Activated T-helper 1 cell treated with anti-CD3 and anti-CD28 coated beads, Interleukin-12 subunit alpha, Interleukin-12 subunit beta, Interleukin-2, Interleukin-4 antibody, amounts not matched to agents 30 ng/mL and 10 ng/mL and 1 ng/mL, durations not matched to agents 14 hours and 24 hours and 36 hours (primary cell): ENCODE measurements around the gene CD300LF. TPM values are rescaled to one million over a fixed set of nuclear protein-coding genes. Genes with fewer than 3 reads are reported as not detected.
A peak's percentile ranks its signal among the peaks of the same experiment; 100 is the strongest.

Source experiments
- DNase-seq: peaks from one replicate; pipeline ENCODE4 v3.0.0; 2021; ENCODE audit warnings: low spot score
- H3K27ac Mint-ChIP-seq: one replicate; pipeline ENCODE4 v1.8.0; 2021; ENCODE audit warnings: mild to moderate bottlenecking, mixed read lengths
- H3K27me3 Mint-ChIP-seq: one replicate; pipeline ENCODE4 v1.8.0; 2022; ENCODE audit warnings: mild to moderate bottlenecking, moderate library complexity, mixed read lengths; ENCODE audit not compliant: insufficient read depth
- H3K36me3 Mint-ChIP-seq: one replicate; pipeline ENCODE4 v1.8.0; 2021; ENCODE audit warnings: low read depth, mixed read lengths
- H3K4me1 Mint-ChIP-seq: one replicate; pipeline ENCODE4 v1.8.0; 2021; ENCODE audit warnings: low read depth, mixed read lengths
- H3K4me3 Mint-ChIP-seq: one replicate; pipeline ENCODE4 v1.8.0; 2021; ENCODE audit warnings: mild to moderate bottlenecking, moderate library complexity, mixed read lengths
- H3K9me3 Mint-ChIP-seq: one replicate; pipeline ENCODE4 v1.8.0; 2021; ENCODE audit warnings: mixed read lengths
- intact Hi-C: fragments of 100-400 bp; cut with micrococcal nuclease; formaldehyde crosslinking; loops from one replicate; pipeline ENCODE4 v1.15.1; 2024
- total RNA-seq: library from RNA; stranded (reverse); gene quantifications from 2 replicates; pipeline ENCODE4 v1.2.3, GENCODE V29; 2022

CD300LF gene
- total RNA-seq, 1 donor from 2014 or later = not detected

DNA sequence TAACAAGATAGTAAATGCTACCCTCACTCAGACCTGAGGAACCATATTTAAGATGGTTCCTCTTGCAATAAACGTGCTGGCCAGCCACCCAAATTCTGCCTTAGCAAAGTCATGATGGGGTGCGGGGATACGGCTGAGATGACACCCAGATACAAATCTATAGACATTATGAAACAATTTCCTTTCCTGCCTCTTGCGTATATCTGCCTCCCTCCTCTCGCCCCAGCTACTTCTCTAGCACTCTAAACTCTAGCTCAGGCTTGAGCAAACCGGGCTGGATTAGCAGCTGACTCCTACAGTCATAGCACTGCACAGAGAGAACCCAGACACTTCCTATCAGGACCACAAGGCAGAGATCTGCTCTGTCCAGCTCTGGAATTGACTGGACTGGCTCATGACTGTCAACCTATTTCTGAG is 22.3 kb downstream of the CD300LF start:
- H3K4me3 Mint-ChIP-seq = no peak overlapping the region
- intact Hi-C loops = no loop called here
- H3K4me1 Mint-ChIP-seq = peaks cover 21% of the 10 kb centered on the region
- no peak overlapping the region for H3K27ac Mint-ChIP-seq
- no peak for DNase-seq
- no peaks in the 10 kb centered on the region for H3K36me3 Mint-ChIP-seq
- peaks cover 4% of the 10 kb centered on the region for H3K9me3 Mint-ChIP-seq
- H3K27me3 Mint-ChIP-seq = peaks cover 17% of the 10 kb centered on the region

DNA sequence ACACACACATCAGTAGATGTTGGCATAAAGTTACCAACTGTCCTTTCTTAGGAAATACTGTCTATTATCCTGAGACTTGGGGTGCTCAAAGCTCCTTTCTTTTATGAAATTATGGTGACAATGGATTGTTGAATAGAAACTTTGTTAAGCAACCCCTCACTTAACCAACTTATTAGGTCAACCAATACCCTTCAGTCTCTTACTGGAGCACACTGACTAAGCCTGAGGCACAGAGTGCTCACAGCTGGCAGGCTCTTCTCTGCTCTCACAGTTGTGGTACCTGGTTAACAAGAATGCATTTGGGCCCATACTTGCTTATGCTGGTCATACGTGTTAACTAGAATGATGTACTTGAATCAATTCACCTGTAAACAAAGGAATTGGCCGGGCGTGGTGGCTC is 24.8 kb downstream of the CD300LF start:
- peaks cover 21% of the 10 kb centered on the region for H3K4me1 Mint-ChIP-seq
- no peaks in the 10 kb centered on the region for H3K36me3 Mint-ChIP-seq
- H3K27ac Mint-ChIP-seq = no peak overlapping the region
- intact Hi-C loops = loop anchor here (2.0 kb wide), 1 partner anchor 43 kb away; no protein-coding TSS in a partner anchor
- no peak for DNase-seq
- H3K4me3 Mint-ChIP-seq = no peak overlapping the region
- peaks cover 19% of the 10 kb centered on the region for H3K27me3 Mint-ChIP-seq
- no peaks in the 10 kb centered on the region for H3K9me3 Mint-ChIP-seq

DNA sequence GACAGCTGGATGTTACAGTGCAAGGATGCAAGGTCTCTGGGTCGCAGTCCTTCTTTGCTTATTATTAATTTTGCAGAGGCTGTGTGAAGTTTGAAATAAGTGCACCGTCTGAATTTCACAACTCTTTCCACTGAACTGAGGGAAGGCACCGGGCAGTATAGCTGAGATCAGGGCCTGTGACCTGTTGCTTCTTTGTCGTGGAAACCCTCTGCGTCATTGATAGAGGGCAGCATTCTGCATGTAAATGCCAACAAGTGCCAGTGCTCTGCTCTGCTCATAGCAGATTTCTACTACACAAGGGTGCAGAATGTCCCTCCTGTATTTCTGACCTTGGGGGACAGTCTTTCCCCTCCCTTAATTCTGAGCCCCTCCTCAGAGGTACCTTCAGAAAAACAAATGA is 26.0 kb downstream of the CD300LF start:
- no peak for DNase-seq
- no peak overlapping the region for H3K4me3 Mint-ChIP-seq
- intact Hi-C loops = loop anchor here (2.0 kb wide), 1 partner anchor 44 kb away; no protein-coding TSS in a partner anchor
- H3K27ac Mint-ChIP-seq = no peak overlapping the region
- peaks cover 21% of the 10 kb centered on the region for H3K4me1 Mint-ChIP-seq
- H3K36me3 Mint-ChIP-seq = no peaks in the 10 kb centered on the region
- no peaks in the 10 kb centered on the region for H3K9me3 Mint-ChIP-seq
- peaks cover 21% of the 10 kb centered on the region for H3K27me3 Mint-ChIP-seq

DNA sequence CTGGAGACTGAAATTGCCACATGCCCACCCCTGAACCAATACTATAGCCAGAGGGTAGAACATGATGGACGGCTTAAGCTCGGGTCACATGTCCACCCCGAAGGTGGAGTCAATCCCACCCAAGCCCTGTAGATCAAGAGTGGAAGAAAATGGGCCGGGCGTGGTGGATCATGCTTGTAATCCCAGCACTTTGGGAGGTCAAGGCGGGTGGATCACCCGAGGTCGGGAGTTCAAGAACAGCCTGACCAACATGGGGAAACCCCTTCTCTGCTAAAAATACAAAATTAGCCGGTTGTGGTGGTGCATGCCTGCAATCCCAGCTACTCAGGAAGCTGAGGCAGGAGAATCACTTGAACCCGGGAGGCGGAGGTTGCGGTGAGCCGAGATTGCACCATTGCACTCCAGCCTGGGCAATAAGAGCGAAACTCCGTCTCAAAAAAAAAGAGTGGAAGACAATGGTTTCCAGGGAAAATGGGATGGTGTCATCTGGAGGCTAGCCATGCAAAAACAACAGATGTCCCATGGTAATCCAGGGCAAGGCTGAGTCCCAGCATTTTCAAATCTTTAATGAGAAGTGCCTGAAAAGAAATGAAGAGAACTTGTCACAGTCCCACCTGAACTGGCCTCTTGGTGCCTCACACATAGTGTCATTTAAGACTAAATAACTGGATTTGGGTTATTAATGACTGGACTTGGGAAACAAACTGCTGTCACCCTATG is 30.1 kb downstream of the CD300LF start:
- H3K4me1 Mint-ChIP-seq = peaks cover 11% of the 10 kb centered on the region
- no peak overlapping the region for H3K4me3 Mint-ChIP-seq
- DNase-seq = no peak
- no peaks in the 10 kb centered on the region for H3K36me3 Mint-ChIP-seq
- no peak overlapping the region for H3K27ac Mint-ChIP-seq
- no peaks in the 10 kb centered on the region for H3K9me3 Mint-ChIP-seq
- intact Hi-C loops = no loop called here
- H3K27me3 Mint-ChIP-seq = peaks cover 20% of the 10 kb centered on the region

DNA sequence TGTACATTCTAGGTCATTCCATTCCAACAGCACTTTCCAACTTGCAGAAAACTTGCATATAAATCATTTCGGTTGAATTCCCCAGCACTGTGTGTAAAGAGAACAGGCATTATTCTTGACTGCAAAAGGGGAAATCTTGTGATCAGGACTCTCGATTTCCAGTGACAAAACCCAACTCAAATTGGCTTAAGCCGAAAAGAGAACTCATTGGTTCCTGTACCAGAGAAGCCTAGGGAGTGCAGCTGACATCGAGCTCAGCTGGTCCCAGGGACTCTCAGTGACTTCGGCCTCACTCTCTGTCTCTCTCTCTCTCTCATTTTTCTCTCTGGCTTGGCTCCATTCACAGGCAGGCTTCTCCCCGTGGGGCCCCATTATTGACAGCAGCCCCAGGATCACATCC is 30.7 kb downstream of the CD300LF start:
- no peak overlapping the region for H3K27ac Mint-ChIP-seq

DNA sequence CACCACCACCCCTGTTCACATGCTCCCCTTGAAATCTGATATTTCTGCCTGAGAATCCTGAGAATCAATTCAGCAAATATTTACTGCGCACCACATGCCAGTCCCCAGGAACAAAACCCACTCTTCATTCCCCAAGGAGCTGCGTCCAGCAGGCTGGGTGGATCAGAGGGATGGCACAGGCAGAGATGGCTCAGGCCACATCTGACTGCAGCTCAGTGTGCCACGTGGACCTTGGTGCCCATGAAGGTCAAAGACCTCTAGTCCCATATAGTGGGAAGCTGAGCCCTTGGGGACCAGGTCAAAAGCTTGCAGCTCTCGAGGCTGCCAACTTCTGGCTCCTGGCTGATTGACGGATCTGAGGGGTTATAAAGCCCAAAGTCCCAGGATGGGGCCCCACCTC is 31.8 kb downstream of the CD300LF start:
- H3K4me3 Mint-ChIP-seq = no peak overlapping the region
- DNase-seq = no peak
- no peaks in the 10 kb centered on the region for H3K9me3 Mint-ChIP-seq
- H3K4me1 Mint-ChIP-seq = peaks cover 16% of the 10 kb centered on the region
- H3K36me3 Mint-ChIP-seq = no peaks in the 10 kb centered on the region
- intact Hi-C loops = no loop called here
- H3K27me3 Mint-ChIP-seq = peaks cover 23% of the 10 kb centered on the region
- H3K27ac Mint-ChIP-seq = no peak overlapping the region

More for the DNA sequence above, 30.7 kb downstream of the CD300LF start:
- DNase-seq = no peak
- Mint-ChIP-seq H3K4me3 (no peak overlapping the region), H3K9me3 (no peaks in the 10 kb centered on the region), H3K4me1 (peaks cover 16% of the 10 kb centered on the region), H3K36me3 (no peaks in the 10 kb centered on the region), H3K27me3 (peaks cover 20% of the 10 kb centered on the region)
- intact Hi-C loops = no loop called here

DNA sequence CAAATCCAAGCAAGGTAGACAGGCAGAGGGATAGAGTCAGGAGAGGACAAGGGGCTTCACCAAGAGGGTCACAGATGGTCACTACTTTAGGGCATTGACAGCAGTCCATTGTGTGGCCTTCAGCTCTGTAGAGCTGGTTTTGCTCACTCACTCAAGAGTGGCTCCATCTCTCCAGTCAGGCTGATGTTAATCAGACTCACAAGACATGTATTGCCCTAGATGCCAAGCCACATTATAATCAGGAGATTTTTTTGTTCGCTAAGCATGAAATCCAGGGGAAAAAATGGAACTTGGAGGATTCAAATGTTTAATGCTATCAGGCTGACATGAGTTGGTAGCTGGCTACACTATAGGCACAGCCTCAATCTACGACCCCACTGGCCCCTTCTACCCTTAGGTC is 32.5 kb downstream of the CD300LF start:
- no peak overlapping the region for H3K4me3 Mint-ChIP-seq
- no peaks in the 10 kb centered on the region for H3K9me3 Mint-ChIP-seq
- intact Hi-C loops = no loop called here
- H3K27ac Mint-ChIP-seq = no peak overlapping the region
- H3K4me1 Mint-ChIP-seq = peaks cover 16% of the 10 kb centered on the region
- peaks cover 19% of the 10 kb centered on the region for H3K27me3 Mint-ChIP-seq
- H3K36me3 Mint-ChIP-seq = no peaks in the 10 kb centered on the region
- no peak for DNase-seq

DNA sequence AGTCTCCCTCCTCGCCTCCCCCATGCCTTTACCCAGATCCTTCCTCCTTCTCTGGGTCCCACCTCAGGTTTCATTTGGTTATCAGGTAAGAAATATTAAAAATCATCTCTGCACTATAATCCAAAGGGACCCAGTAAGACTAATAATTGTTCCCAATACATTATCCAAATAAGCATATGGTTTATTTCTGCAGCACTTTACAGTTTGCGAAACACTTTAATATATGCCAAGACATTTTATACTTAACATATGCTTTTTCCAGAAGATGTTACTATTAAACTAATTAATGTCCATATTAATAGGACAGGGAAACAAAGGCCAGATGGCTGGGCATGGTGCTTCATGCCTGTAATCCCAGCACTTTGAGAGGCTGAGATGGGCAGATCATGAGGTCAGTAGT is 33.3 kb downstream of the CD300LF start:
- peaks cover 16% of the 10 kb centered on the region for H3K4me1 Mint-ChIP-seq
- DNase-seq = no peak
- H3K4me3 Mint-ChIP-seq = no peak overlapping the region
- no peaks in the 10 kb centered on the region for H3K9me3 Mint-ChIP-seq
- no peaks in the 10 kb centered on the region for H3K36me3 Mint-ChIP-seq
- no peak overlapping the region for H3K27ac Mint-ChIP-seq
- intact Hi-C loops = no loop called here
- peaks cover 25% of the 10 kb centered on the region for H3K27me3 Mint-ChIP-seq

DNA sequence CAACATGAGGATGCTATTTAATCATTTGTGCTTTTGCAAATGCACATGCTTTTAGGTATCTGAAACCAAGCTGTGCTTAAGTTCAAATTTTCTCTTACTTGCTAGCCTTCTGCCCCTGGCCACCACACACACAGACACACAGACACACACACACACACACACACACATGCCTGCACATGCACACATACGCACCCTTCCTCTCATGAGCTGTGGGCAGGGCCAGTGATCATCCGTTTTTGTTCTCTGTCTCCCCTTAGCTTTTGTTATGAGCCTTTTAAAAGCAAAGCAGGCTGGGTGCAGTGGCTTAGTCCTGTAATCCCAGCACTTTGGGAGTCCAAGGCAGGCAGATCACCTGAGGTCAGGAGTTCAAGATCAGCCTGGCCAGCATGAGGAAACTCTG is 34.2 kb downstream of the CD300LF start:
- intact Hi-C loops = no loop called here
- no peaks in the 10 kb centered on the region for H3K36me3 Mint-ChIP-seq
- no peak overlapping the region for H3K27ac Mint-ChIP-seq
- no peaks in the 10 kb centered on the region for H3K9me3 Mint-ChIP-seq
- peaks cover 26% of the 10 kb centered on the region for H3K27me3 Mint-ChIP-seq
- no peak for DNase-seq
- H3K4me3 Mint-ChIP-seq = no peak overlapping the region
- H3K4me1 Mint-ChIP-seq = peaks cover 16% of the 10 kb centered on the region

DNA sequence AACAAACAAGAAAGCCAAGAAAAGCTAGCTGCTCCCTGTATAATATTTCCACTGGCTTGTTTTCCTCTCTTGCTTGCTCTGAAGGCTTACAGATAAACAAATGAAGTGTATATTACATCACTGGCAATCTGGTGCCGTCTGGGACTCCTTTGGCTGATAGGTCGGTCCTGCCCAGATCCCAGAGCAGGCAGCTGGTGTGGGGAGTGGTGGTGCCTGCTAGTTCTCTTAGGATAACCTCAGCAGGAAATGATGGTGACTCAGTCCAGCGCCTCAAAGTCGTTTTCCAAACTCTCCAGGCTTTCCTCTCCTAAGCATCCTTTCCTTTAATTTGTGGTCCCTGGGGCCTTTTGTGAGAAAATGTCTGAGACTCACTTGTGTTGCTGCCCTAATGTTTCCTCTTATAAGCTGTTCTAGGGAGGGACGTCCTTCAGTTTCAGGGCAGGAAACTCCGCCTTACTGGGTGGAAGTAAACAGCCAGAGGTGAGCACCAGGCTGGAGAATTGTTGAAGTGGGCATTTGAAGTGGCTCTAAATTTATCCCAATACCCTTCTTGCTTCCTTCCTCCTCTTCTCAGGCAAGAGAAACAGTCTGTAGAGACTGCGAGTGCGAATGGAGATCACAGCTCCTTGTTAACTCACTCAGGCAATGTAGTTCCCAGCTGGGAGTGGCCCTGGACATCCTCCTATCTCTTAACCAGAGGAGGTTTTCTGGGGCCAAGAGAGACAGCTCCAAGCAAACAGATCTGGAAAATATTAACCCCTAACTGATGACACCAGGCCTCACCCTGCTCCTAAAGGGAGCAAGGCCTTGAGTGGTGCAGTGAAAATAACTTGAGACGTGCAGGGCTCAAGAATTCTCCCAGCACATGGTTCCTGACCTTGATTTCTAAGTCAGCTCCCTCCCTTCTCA is 34.9 kb downstream of the CD300LF start:
- H3K27ac Mint-ChIP-seq = no peak overlapping the region
- DNase-seq = no peak

DNA sequence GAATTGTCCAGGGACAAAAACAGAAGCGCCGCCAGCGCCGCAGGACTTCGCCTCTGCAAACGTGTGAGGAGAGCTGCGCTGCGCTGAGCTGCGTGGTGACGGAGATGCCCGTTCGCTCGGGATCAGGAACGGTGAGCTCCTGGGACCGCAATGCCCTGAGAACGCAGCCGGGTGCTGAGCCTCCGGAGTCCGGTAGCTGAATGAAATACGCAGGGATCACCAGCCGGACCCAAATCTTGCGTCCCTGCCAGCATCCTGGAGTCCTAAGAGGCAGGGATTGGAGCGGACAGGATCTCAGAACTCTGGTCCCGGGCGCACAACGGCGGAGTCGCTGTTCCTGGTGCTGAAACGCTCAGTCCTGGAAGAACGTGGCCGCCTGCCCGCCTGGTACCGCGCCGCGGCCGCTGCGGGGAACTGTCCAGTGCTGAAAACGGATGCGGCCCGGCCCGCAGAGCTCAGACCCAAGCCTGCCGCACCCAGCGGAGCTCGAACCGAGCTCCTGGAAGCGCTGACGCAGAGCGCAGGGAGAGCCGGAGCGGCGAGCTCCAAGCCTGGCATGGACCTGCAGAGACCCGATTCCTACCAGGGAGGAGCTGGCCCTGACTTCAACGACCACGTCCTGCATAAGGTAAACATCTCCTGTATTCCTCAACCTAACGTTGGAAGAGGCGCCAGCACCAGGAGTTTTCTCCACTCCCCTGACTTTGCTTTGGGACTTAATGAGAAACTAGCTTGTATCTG is 41.5 kb downstream of the CD300LF start:
- H3K36me3 Mint-ChIP-seq = peaks cover 2% of the 10 kb centered on the region
- peaks cover 9% of the 10 kb centered on the region for H3K9me3 Mint-ChIP-seq
- peak; percentile 67 for DNase-seq
- H3K4me1 Mint-ChIP-seq = no peaks in the 10 kb centered on the region
- H3K27me3 Mint-ChIP-seq = peaks cover 65% of the 10 kb centered on the region
- no peak overlapping the region for H3K27ac Mint-ChIP-seq
- no peak overlapping the region for H3K4me3 Mint-ChIP-seq
- intact Hi-C loops = loop anchor here (5.0 kb wide), 1 partner anchor 66 kb away; the partner anchor contains the start of gene RAB37

More for the DNA sequence above, 34.9 kb downstream of the CD300LF start:
- no peak overlapping the region for H3K4me3 Mint-ChIP-seq
- H3K36me3 Mint-ChIP-seq = no peaks in the 10 kb centered on the region
- intact Hi-C loops = no loop called here
- peaks cover 29% of the 10 kb centered on the region for H3K27me3 Mint-ChIP-seq
- H3K4me1 Mint-ChIP-seq = peaks cover 16% of the 10 kb centered on the region
- no peaks in the 10 kb centered on the region for H3K9me3 Mint-ChIP-seq

DNA sequence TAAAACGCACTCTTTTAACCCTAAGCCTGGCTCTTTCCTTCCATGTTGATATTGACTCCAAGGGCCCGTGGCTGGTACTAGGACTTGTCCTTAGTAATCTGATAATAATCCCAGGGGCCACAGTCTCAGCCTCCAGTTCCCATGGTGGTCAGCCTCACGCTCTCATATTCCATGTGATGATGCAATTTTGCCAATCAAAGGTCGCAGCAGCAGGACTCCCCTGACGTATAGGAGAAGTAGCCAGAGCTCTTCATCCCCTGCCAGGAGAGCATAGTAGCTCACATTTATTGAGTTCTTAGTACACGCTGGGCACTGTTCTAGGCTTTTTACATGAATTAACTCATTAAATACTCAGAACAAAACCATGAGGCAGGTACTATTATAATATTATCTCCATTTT is 42.4 kb downstream of the CD300LF start:
- Mint-ChIP-seq H3K4me3 (no peak overlapping the region), H3K9me3 (peaks cover 9% of the 10 kb centered on the region), H3K27ac (no peak overlapping the region), H3K4me1 (no peaks in the 10 kb centered on the region), H3K36me3 (peaks cover 2% of the 10 kb centered on the region), H3K27me3 (peaks cover 65% of the 10 kb centered on the region)
- no peak for DNase-seq
- intact Hi-C loops = loop anchor here (5.0 kb wide), 1 partner anchor 67 kb away; the partner anchor contains the start of gene RAB37
